Trophoblast cell (in vitro differentiated cells and primary cell): ENCODE results near the gene LEMD3. TPM values are rescaled to one million over a fixed set of nuclear protein-coding genes. Genes with fewer than 3 reads are reported as not detected.

Experiments used
- DNase-seq, 2 donors: peaks; one replicate each; pipeline ENCODE4 v3.0.0-alpha.2; 2016
- H2AFZ ChIP-seq: 2 replicates; pipeline ENCODE4 v1.6.1; 2013; ENCODE audit warnings: low read length, moderate library complexity, mild to moderate bottlenecking; ENCODE audit not compliant: insufficient read depth, poor library complexity
- H2AK5ac ChIP-seq: 2 replicates; pipeline ENCODE4 v1.6.1; 2013; ENCODE audit warnings: mild to moderate bottlenecking, low read length
- H2BK120ac ChIP-seq: 2 replicates; pipeline ENCODE4 v1.6.1; 2013; ENCODE audit warnings: low read length, mild to moderate bottlenecking, moderate library complexity; ENCODE audit not compliant: insufficient read depth, poor library complexity
- H2BK12ac ChIP-seq: 2 replicates; pipeline ENCODE4 v1.6.1; 2013; ENCODE audit warnings: mild to moderate bottlenecking, low read length, moderate library complexity
- H2BK5ac ChIP-seq: 2 replicates; pipeline ENCODE4 v1.6.1; 2013; ENCODE audit warnings: low read length, low read depth, moderate library complexity, mild to moderate bottlenecking; ENCODE audit not compliant: poor library complexity
- H3K14ac ChIP-seq: 2 replicates; pipeline ENCODE4 v1.6.1; 2013; ENCODE audit warnings: mild to moderate bottlenecking, low read length
- H3K18ac ChIP-seq: 2 replicates; pipeline ENCODE4 v1.6.1; 2013; ENCODE audit warnings: mild to moderate bottlenecking, low read length
- H3K23ac ChIP-seq: 2 replicates; pipeline ENCODE4 v1.6.1; 2013; ENCODE audit warnings: low read length
- H3K27ac ChIP-seq: 2 replicates; pipeline ENCODE4 v1.5.1; 2013; ENCODE audit warnings: low read depth, mild to moderate bottlenecking, inconsistent platforms, low read length, moderate library complexity
- H3K27me3 ChIP-seq: 2 replicates; pipeline ENCODE4 v1.6.1; 2013; ENCODE audit warnings: inconsistent platforms, mild to moderate bottlenecking, low read length, moderate library complexity; ENCODE audit not compliant: insufficient read depth
- H3K36me3 ChIP-seq, 2 experiments: 1 replicate in 1 of 2; 2 replicates in 1 of 2; pipeline ENCODE4 v1.6.1; 2013; ENCODE audit warnings: low read length in 2 of 2, mild to moderate bottlenecking in 2 of 2, moderate library complexity in 1 of 2; ENCODE audit not compliant: insufficient read depth in 2 of 2, control insufficient read depth in 1 of 2
- H3K4ac ChIP-seq: 2 replicates; pipeline ENCODE4 v1.6.1; 2013; ENCODE audit warnings: low read depth, mild to moderate bottlenecking, low read length, moderate library complexity
- H3K4me1 ChIP-seq, 2 experiments: 1 replicate in 1 of 2; 2 replicates in 1 of 2; pipeline ENCODE4 v1.6.1; 2013; ENCODE audit warnings: low read length in 2 of 2, mild to moderate bottlenecking in 2 of 2, moderate library complexity in 1 of 2; ENCODE audit not compliant: insufficient read depth in 2 of 2, control insufficient read depth in 1 of 2
- H3K4me2 ChIP-seq: 2 replicates; pipeline ENCODE4 v1.6.1; 2013; ENCODE audit warnings: inconsistent platforms, mild to moderate bottlenecking, low read length, moderate library complexity
- H3K4me3 ChIP-seq: 2 replicates; pipeline ENCODE4 v1.5.1; 2013; ENCODE audit warnings: mild to moderate bottlenecking, low read depth, low read length, inconsistent platforms
- H3K79me1 ChIP-seq: one replicate; pipeline ENCODE4 v1.6.1; 2013; ENCODE audit warnings: low read length
- H3K79me2 ChIP-seq: 2 replicates; pipeline ENCODE4 v1.6.1; 2013; ENCODE audit warnings: low read length, mild to moderate bottlenecking; ENCODE audit not compliant: control insufficient read depth, insufficient read depth, poor library complexity
- H3K9ac ChIP-seq: 2 replicates; pipeline ENCODE4 v1.6.1; 2013; ENCODE audit warnings: mild to moderate bottlenecking, low read length
- H3K9me3 ChIP-seq: 2 replicates; pipeline ENCODE4 v1.6.1; 2013; ENCODE audit warnings: low read depth, mild to moderate bottlenecking, control low read depth, inconsistent platforms, low read length; ENCODE audit not compliant: insufficient read depth
- H4K12ac ChIP-seq: 2 replicates; pipeline ENCODE4 v1.6.1; 2013; ENCODE audit warnings: low read depth, mild to moderate bottlenecking, low read length, moderate library complexity
- H4K8ac ChIP-seq: 2 replicates; pipeline ENCODE4 v1.6.1; 2013; ENCODE audit warnings: low read depth, mild to moderate bottlenecking, low read length, moderate library complexity
- H4K91ac ChIP-seq: one replicate; pipeline ENCODE4 v1.6.1; 2013; ENCODE audit warnings: low read depth, mild to moderate bottlenecking, low read length, moderate library complexity
- WGBS: extraction: QIAGEN DNeasy Blood & Tissue Kit; methylation state at CpG from one replicate; pipeline ENCODE4 v1.1.7; 2013; ENCODE audit warnings: missing lambda C conversion rate; ENCODE audit not compliant: insufficient read length, insufficient coverage; ENCODE audit errors: extremely low coverage; 5-methylcytosine and 5-hydroxymethylcytosine counted together
- polyA plus RNA-seq: library from polyadenylated mRNA; stranded (reverse); fragments of 200-250 nt; gene quantifications from 2 replicates; pipeline ENCODE4 v1.2.3, GENCODE V29; 2013

Gene LEMD3
- 11.3 and 11.6 TPM in 2 replicates for polyA plus RNA-seq

DNA sequence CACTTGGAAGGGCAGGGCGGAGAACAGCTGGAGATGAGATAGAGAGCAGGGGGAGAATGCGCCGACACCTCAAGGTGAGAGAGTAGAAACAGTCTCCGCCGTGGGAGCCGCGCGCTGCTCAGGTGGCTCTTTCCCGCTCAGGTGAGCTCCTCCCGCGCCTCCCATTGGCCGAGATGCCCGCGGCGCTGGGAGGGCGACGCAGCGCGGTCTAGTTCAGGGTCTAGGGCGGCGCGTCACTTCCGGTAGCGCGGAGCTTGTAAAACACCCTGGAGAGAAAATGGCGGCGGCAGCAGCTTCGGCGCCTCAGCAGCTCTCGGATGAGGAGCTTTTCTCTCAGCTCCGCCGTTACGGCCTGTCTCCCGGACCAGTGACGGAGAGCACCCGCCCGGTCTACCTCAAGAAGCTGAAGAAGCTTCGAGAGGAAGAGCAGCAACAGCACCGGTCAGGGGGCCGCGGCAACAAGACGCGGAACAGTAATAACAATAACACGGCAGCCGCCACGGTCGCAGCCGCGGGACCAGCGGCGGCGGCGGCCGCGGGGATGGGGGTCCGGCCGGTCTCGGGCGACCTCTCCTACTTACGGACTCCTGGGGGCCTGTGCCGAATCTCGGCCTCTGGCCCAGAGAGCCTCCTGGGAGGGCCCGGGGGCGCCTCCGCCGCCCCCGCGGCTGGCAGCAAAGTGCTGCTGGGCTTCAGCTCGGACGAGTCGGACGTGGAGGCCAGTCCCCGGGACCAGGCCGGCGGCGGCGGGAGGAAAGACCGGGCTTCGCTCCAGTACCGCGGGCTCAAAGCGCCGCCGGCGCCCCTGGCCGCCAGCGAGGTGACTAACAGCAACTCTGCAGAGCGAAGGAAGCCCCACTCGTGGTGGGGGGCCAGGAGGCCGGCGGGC lies at the start of gene LEMD3:
Gene LEMD3 (plus strand): TSS at position 264 of the 889 bp plus-strand sequence. CDS start 14 bp downstream, at position 278.
- no peak within 1 kb of the TSS for H2BK12ac ChIP-seq

GRCh38 chr12:65121049-65121955 lies 48.1 kb upstream of the LEMD3 start, which contains the start of gene WIF1:
Gene WIF1, minus strand, starts transcription at chr12:65121305. Its CDS starts 114 bp downstream, at chr12:65121191.
- H3K18ac ChIP-seq = no peak within 1 kb of the TSS
- peak within 1 kb of the TSS; percentile 67 for H3K4me2 ChIP-seq
- H3K9me3 ChIP-seq = peaks cover 3% of the 10 kb centered on the region
- no peak within 1 kb of the TSS for H4K91ac ChIP-seq
- no peak within 1 kb of the TSS for H3K23ac ChIP-seq
- H2BK5ac ChIP-seq = no peak within 1 kb of the TSS
- H2BK120ac ChIP-seq = no peak within 1 kb of the TSS
- no peaks in the 10 kb centered on the region for H3K79me1 ChIP-seq
- no peak within 1 kb of the TSS for H2BK12ac ChIP-seq
- H3K36me3 ChIP-seq = no peaks in the 10 kb centered on the region
- peaks cover 0 to 6% of the 10 kb centered on the region in 2 experiments for H3K4me1 ChIP-seq
- peaks cover 15% of the 10 kb centered on the region for H3K27me3 ChIP-seq
- H2AK5ac ChIP-seq = no peak within 1 kb of the TSS
- peak within 1 kb of the TSS; percentile 46 for H2AFZ ChIP-seq
- no peaks in the 10 kb centered on the region for H3K79me2 ChIP-seq
- WGBS = no CpG with 5 or more reads among the region's 73 CpGs
- no peak within 1 kb of the TSS for H3K4ac ChIP-seq
- peak within 1 kb of the TSS; percentile 46 for H3K4me3 ChIP-seq
- H4K8ac ChIP-seq = no peak within 1 kb of the TSS
- no peak within 1 kb of the TSS for H4K12ac ChIP-seq
- peak in 1 of 2 donors; percentile 12 for DNase-seq
- no peak within 1 kb of the TSS for H3K14ac ChIP-seq
- no peak within 1 kb of the TSS for H3K9ac ChIP-seq
- H3K27ac ChIP-seq = no peak within 1 kb of the TSS

More for the DNA sequence above, at the start of gene LEMD3:
- Histone ChIP-seq H3K79me1 (peaks cover 14% of the 10 kb centered on the region), H3K27me3 (no peaks in the 10 kb centered on the region), H4K8ac (peak within 1 kb of the TSS; percentile 97), H3K4me3 (peak within 1 kb of the TSS; percentile 98), H2AK5ac (no peak within 1 kb of the TSS), H2BK5ac (peak within 1 kb of the TSS; percentile 86), H3K79me2 (peaks cover 12% of the 10 kb centered on the region), H3K9me3 (no peaks in the 10 kb centered on the region), H2BK120ac (peak within 1 kb of the TSS; percentile 94), H3K4me1 (peaks cover 0 to 3% of the 10 kb centered on the region in 2 experiments), H4K12ac (peak within 1 kb of the TSS; percentile 95), H3K14ac (peak within 1 kb of the TSS; percentile 95), H3K4me2 (peak within 1 kb of the TSS; percentile 88), H3K27ac (peak within 1 kb of the TSS; percentile 84), H3K23ac (no peak within 1 kb of the TSS), H3K36me3 (no peaks in the 10 kb centered on the region), H3K9ac (peak within 1 kb of the TSS; percentile 95), H3K18ac (peak within 1 kb of the TSS; percentile 94), H2AFZ (peak within 1 kb of the TSS; percentile 89), H4K91ac (peak within 1 kb of the TSS; percentile 90), H3K4ac (peak within 1 kb of the TSS; percentile 86)
- WGBS = no CpG with 5 or more reads among the region's 91 CpGs
- peak; percentile 99 for DNase-seq

- Histone ChIP-seq H2BK5ac (no peak overlapping the region), H4K8ac (no peak overlapping the region), H2BK120ac (no peak overlapping the region), H3K4me3 (no peak overlapping the region), H3K27ac (no peak overlapping the region), H3K9ac (no peak overlapping the region), H2AK5ac (no peak overlapping the region), H3K79me1 (no peaks in the 10 kb centered on the region), H2BK12ac (no peak overlapping the region), H3K18ac (no peak overlapping the region), H3K23ac (no peak overlapping the region), H4K91ac (no peak overlapping the region), H3K27me3 (peaks cover 15% of the 10 kb centered on the region), H3K14ac (no peak overlapping the region), H3K9me3 (peaks cover 3% of the 10 kb centered on the region), H3K79me2 (no peaks in the 10 kb centered on the region), H3K4ac (no peak overlapping the region), H2AFZ (no peak overlapping the region), H3K36me3 (no peaks in the 10 kb centered on the region), H3K4me2 (no peak overlapping the region), H3K4me1 (peaks cover 0 to 6% of the 10 kb centered on the region in 2 experiments), H4K12ac (no peak overlapping the region)
- WGBS = no CpG with 5 or more reads among the region's 34 CpGs
- no peak for DNase-seq
These were observed 47.4 kb upstream of the LEMD3 start for GRCh38 chr12:65121956-65122469.

GRCh38 chr12:65122703-65123102 lies 46.7 kb upstream of the LEMD3 start:
- H3K18ac ChIP-seq = no peak overlapping the region
- no peak overlapping the region for H3K27ac ChIP-seq
- H2BK12ac ChIP-seq = no peak overlapping the region
- WGBS = no CpG with 5 or more reads among the region's 5 CpGs
- no peaks in the 10 kb centered on the region for H3K36me3 ChIP-seq
- no peak overlapping the region for H4K8ac ChIP-seq
- H3K79me2 ChIP-seq = no peaks in the 10 kb centered on the region
- H3K4me2 ChIP-seq = no peak overlapping the region
- no peak for DNase-seq
- no peak overlapping the region for H3K9ac ChIP-seq
- no peak overlapping the region for H3K4me3 ChIP-seq
- H3K23ac ChIP-seq = no peak overlapping the region
- no peak overlapping the region for H3K4ac ChIP-seq
- no peak overlapping the region for H3K14ac ChIP-seq
- no peak overlapping the region for H2BK5ac ChIP-seq
- no peaks in the 10 kb centered on the region for H3K79me1 ChIP-seq
- H3K4me1 ChIP-seq = peaks cover 0 to 6% of the 10 kb centered on the region in 2 experiments
- H3K9me3 ChIP-seq = peaks cover 3% of the 10 kb centered on the region
- peaks cover 15% of the 10 kb centered on the region for H3K27me3 ChIP-seq
- no peak overlapping the region for H2AK5ac ChIP-seq
- H2BK120ac ChIP-seq = no peak overlapping the region
- no peak overlapping the region for H4K91ac ChIP-seq
- H2AFZ ChIP-seq = no peak overlapping the region
- H4K12ac ChIP-seq = no peak overlapping the region
